ENCODE measurements around the gene SPEF1.
A peak's percentile ranks its signal among the peaks of the same experiment; 100 is the strongest.

The SPEF1 gene

DNA sequence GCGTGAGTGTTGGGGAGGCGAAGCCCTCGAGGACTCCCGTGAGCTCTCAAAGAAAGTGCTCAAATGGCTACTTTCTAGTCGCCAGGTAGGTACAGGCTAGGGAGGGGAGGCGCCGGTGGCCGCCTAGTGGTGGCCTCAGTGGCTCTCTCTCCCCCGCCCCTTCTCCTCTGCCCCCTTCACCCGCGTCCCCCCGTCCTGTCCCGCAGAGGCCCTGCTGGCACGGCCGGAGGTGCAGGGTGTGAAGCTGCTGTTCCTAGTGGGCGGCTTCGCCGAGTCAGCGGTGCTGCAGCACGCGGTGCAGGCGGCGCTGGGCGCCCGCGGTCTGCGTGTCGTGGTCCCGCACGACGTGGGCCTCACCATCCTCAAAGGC lies 30.0 kb downstream of the SPEF1 start:
- DNase-seq (ENCODE audit: low read depth in 1 of 2, low spot score in 1 of 2), result no peak

DNA sequence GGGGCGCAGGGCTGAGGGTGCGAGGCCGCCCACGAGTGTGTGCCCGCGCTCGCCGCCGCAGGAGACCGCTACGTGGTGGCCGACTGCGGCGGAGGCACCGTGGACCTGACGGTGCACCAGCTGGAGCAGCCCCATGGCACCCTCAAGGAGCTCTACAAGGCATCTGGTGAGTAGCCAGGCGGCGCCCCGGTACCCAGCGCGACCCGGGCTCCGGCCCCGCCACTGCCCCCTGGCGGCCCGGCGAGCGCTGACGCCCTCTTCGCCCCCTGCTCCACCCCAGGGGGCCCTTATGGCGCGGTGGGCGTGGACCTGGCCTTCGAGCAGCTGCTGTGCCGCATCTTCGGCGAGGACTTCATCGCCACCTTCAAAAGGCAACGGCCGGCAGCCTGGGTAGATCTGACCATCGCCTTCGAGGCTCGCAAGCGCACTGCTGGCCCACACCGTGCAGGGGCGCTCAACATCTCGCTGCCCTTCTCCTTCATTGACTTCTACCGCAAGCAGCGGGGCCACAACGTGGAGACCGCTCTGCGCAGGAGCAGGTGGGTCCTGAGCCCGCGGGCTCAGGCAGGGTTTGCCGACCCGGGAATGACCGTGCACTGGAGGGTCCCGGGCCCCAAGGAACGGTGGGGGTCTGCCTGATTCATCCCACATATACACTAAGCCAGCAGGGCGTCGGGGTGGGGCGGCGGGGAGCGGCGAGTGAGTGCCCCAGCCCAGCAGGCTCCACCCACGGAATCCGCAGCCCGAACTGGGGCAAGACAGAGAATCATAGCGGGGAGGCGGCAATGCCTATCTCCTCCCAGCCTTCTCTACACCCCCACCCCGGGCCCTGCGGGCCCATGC lies 31.3 kb downstream of the SPEF1 start:
- DNase-seq (ENCODE audit: low read depth in 1 of 2, low spot score in 1 of 2), result no peak

DNA sequence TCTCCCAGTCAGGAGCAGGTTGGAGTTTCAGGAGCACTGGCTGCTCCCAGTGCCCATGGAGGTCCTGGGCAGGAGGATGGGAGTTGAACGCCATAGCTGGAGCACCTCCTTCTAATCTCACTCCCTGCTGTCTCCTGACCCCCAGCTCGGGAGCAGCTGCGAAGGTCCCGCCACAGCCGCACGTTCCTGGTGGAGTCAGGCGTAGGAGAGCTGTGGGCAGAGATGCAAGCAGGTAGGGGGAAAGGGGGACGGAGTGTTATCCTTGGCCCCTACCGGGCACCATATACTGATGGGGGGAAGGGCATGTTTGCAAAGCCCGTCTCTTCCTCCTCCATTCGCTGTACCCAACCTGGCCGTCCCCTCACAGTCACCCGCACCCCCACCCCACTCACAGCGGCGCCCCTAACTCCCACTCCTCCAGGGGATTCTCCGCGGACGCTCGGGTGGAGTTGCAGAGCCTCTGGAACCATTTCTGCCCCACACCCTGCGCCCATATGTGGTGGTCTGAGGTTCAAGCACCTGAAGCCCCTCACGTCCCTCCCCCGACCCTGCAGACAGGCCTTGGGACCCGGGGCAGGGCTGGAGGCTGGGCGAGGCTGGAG lies 32.1 kb downstream of the SPEF1 start:
- DNase-seq (ENCODE audit: low read depth in 1 of 2, low spot score in 1 of 2), result no peak

DNA sequence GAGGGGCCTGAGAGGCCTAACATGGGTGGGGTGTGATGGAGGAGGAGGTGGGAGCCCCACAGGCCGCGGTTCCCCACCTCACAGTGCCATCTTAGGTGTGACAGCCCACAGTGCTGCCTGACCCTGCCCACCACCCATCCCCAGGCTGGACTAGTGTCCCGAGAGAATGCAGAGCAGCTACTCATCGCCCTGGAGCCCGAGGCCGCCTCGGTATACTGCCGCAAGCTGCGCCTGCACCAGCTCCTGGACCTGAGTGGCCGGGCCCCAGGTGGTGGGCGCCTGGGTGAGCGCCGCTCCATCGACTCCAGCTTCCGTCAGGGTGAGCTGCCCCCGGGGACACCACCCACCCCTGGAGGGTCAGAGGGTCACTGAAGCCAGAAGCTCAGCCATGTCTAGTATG lies 33.2 kb downstream of the SPEF1 start:
- no peak for DNase-seq (ENCODE audit: low read depth in 1 of 2, low spot score in 1 of 2)

DNA sequence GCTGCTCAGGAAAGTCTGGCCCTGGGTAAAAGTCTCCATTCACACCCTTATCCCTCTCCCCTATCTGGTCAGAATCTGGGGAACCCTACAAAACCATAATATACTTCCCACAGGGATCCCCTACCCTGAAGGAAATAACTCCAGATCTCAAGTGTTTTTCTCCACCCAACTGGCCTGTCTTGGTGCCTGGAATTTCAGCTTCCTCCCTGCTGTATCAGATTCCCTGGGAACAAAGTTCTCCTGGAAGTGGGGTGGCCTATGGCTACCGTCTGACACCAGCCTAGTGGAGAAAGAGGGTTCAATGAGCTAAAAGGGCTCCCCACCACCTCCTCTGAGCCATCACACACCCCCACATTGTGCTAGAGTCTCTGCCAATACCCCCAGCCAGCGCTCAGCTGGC lies 33.8 kb downstream of the SPEF1 start:
- no peak for DNase-seq (ENCODE audit: low read depth in 1 of 2, low spot score in 1 of 2)

DNA sequence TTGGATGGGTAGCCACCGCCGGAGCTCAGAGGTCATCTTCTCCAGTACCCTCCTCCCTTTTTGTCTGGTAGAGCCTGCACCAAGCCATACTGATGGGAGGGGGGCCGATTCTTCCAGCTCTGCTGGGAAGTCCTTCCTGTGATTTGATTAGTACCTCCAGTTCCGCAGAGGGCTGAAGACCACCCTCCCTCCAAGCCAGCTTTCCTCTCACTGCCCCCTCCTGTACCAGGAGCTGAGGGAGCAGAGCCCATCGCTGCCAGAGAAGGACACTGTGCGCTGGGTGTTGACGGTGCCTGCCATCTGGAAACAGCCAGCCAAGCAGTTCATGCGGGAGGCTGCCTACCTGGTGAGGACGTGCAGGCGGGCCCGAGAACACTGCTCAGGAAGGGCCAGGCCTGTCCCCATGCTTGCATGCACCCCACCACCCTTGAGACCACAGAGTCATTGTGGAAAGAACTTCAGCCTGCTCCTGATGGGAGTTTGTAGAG lies 35.5 kb downstream of the SPEF1 start:
- no peak for DNase-seq (ENCODE audit: low read depth in 1 of 2, low spot score in 1 of 2)

DNA sequence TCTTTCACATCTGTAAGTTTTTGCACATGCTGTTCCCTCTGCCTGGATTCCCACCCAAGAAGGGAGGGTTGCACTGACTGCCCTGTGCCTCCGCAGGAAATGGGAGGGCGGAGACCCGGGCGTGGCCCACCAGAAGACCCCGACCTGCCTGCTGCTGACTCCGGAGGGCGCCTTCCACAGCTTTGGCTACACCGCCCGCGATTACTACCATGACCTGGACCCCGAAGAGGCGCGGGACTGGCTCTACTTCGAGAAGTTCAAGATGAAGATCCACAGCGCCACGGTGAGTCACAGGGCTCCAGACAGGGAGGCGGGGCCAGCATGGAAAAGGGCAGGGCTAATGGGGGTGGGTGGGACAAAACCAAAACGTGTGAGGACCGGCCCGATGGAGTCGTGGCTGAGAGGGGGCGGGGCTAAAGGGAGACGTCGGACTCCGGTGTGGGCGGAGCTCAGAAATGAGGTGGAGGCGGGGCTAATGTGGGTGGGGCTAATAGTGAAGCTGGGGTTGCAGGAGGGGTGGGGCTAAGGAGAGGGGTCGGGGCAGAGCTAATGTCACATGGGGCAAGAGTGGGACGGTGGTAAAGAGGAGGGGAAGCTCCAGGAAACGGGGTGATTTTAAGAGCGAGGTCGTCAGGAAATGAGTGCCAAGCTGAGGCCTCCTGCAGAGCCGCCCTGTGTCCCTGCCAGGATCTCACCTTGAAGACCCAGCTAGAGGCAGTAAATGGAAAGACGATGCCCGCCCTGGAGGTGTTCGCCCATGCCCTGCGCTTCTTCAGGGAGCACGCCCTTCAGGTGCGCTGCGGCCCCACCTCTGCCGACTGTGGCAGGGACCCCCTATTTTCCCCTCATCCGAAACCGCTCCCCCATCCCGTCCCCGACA lies 36.2 kb downstream of the SPEF1 start:
- peak; percentile 43 to 67 for DNase-seq (ENCODE audit: low read depth in 1 of 2, low spot score in 1 of 2)

DNA sequence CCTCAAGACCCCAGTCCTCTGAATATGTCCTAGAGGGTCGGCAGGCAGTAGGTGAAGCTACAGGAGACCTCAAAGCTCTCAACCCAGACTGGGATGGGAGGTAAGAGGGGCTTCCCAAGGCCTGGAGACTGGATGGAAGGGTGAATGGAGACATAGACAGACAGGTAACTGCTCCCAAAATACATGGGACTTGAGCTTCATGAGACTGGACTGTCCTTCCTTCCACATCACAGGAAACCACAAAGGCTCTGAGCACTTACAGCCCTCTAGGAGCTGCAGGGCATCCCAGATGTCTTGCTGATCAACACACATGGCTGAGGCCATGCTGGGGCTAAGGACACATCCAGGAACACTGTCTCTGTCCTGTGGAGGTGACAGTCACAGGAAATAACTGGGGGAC lies 37.2 kb downstream of the SPEF1 start:
- DNase-seq (ENCODE audit: low read depth in 1 of 2, low spot score in 1 of 2), result no peak

DNA sequence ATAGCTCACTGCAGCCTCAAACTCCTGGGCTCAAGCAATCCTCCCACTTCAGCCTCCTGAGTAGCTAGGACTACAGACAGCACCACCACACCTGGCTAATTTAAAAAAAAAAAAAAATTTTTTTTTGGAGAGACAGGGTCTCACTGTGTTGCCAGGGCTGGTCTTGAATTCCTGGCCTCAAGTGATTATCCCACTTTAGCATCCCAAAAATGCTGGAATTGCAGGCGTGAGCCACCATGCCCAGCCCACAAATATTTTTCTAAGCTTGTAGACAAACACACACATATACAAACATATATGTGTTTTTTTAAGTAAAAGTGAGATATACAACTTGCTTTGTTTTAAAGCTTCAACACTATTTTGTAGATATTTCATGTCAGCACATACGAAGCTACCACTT lies 38.0 kb downstream of the SPEF1 start:
- no peak for DNase-seq (ENCODE audit: low read depth in 1 of 2, low spot score in 1 of 2)

DNA sequence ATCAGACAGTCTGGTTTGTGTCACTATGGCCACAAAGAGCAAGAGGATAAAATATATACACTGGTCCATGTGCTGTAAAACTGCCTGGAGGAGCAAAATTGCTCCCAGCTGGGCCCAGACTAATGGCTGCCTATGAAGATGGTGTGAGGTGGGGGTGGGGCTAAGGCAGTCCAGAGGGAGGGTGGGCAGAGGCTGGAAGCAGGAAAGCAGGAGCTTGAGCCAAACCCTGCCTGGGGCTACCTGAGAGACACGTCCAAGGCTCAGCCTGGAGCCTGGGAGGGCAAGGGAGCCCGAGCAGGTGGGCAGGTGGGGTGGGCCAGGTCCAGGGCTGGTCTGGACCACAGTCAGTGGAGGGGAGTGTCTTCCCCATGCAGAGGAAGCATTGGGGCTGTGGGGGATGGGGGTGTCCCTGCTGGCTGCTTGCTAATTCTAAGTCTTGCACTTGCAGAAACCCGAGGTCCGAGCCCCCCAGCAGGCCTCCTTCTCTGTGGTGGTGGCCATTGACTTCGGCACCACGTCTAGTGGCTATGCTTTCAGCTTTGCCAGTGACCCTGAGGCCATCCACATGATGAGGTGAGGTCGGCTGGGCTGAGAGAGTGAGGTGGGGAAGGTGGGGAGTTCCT lies 39.3 kb downstream of the SPEF1 start:
- DNase-seq (ENCODE audit: low read depth in 1 of 2, low spot score in 1 of 2), result no peak

DNA sequence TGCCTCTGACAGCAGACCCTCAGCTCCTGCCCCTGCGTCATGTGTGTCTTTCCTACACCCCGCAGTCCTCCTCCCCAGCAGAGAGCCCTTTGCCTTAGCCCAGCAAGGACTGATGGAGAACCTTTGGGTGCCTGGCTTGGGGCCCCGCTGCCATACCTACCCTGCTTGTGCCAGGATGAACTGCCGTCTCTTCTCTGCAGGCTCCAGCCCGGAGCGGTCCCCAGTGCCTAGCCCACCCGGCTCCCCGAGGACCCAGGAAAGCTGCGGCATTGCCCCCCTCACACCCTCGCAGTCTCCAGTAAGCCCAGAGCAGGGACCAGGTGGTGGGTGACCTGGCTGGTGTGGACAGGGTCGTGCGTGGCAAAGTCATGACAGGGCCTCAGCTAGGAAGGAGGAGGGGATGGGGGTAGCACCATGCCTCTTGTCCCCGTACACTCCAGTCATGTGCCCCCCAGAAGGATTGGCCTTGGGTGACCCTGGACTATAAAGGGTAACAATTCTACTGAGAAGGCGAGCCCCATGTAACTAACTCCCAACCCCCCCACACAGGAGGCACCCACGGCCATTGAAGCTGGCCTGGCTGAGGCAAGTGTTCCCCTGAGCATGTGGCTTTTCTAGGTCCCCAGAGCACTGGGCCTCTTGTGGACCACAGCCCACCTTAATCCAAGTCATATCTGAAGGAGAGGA lies 40.5 kb downstream of the SPEF1 start:
- no peak for DNase-seq (ENCODE audit: low read depth in 1 of 2, low spot score in 1 of 2)

DNA sequence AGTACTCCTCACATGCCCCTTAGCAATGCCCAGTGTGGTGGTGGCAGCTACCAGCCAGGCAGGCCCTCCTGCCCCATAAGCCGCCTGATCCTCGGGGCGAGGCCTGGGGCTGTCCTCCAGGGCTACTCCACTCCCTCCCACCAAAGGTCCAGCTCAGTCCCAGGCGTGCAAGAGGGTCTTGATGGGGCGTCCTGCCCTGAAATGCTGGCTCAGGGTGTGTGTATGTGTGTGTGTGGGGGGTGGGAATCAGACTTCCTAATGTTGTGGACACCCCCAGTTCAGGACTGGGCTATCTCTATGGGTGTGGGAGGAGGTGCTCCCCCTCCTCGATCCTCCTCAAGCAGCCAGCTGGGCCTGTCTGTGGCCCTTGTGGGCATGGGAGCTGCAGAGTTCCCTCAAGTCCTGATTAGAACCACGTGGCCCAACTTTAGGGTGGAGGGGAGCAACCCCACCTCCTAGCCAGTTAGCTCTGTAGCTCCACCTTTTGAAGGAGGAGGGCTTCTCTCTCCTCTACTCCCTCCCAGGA lies 41.3 kb downstream of the SPEF1 start:
- no peak for DNase-seq (ENCODE audit: low read depth in 1 of 2, low spot score in 1 of 2)

DNA sequence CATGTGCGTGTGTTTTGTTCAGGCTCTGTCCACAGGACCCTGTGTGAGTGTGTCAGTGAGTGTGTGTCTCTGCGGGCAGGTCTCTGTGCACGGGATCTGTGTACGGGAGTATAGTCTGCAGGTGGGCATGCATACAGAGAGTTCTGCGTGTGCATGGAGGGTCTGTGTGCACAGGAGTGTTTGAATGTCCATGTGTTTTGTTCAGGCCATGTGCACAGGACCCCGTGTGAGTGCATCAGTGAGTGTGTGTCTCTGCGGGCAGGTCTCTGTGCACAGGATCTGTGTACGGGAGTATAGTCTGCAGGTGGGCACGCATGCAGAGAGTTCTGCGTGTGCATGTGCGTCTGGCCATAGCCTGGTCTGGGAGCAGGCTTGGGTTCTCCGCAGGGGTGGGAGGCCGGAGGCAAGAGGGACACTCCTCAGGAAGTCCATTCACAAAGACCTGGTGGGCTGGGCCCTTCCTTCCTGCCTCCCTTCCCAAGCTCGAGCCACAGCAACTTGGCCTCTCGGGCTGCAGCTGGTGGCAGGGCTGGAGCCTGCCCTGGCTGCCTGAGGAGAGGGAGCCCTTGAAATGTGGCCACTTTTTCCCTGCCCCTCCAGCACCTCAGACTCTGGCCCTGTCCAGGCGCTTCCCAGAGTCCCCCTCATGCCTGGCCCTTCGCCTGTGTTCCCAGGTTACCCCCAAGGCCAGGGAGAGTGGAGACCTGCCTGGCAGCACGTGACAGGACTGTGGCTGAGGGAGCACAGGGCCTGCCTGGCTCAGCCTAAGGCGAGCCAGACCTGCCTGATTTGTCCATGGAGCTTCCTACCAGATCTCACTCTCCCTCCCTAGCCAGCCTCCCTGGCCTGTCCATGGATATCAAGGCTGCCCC lies 42.0 kb downstream of the SPEF1 start:
- DNase-seq (ENCODE audit: low read depth in 1 of 2, low spot score in 1 of 2), result no peak

DNA sequence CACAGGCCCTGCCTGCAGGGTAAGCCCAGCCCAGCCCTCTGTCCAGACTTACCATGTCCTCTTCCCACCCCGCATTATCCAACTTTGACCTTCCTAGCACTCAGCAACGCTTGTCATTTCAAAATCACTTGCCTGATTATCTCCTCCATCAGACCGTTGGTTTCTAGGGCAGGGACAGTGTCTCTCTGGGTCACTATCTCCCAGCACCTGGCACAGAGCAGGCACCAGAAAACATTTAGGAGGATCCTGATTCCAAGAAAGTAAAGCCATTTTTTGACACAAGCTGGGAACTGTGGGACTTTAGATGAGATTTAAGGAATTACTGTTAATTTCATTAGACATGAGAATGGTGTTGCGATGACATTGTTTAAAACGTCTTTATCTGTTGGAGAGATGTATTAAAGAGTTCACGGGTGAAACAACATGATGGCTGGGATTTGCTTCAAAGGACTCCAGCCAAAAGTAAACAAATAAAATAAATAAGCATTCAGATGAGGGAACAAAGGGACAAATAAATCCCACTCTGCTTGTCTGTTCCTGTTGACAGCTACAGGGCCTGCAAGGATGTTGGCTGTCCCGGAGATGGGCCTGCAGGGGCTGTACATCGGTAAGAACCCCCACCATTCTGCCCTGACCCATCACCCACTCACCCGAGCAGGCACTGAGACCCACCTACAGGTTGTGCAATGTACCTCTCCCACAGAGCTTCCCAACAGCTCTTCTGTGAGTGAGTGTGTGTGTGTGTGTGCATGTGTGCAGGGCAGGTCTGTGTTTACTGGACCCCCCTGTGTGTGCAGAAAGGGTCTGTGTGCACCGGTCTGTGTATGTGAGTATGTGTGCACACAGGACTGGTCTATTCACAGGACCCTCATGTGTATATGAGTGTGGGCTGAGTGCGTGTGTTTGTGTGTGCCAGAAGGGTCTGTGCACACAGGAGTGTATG lies 42.9 kb downstream of the SPEF1 start:
- DNase-seq (ENCODE audit: low read depth in 1 of 2, low spot score in 1 of 2), result no peak

DNA sequence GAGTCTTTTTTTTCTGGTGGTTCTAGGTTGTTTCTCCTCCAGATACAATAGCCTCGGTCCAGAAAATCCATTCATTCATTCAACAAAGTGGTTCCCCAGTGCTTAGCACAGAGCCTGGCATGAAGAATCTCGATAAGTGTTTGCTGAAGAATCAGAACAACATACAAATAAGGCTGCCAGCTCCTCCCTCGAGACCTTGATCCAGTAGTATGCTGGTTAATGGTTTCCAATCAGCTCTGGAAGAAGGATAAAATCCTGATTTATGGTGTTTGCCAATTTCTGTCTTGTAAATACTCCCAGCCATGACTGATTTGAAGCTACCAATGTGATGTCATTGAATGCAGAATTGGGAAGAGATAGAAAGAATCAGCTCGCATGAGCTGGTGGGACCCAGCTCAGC lies 45.5 kb downstream of the SPEF1 start:
- no peak for DNase-seq (ENCODE audit: low read depth in 1 of 2, low spot score in 1 of 2)

DNA sequence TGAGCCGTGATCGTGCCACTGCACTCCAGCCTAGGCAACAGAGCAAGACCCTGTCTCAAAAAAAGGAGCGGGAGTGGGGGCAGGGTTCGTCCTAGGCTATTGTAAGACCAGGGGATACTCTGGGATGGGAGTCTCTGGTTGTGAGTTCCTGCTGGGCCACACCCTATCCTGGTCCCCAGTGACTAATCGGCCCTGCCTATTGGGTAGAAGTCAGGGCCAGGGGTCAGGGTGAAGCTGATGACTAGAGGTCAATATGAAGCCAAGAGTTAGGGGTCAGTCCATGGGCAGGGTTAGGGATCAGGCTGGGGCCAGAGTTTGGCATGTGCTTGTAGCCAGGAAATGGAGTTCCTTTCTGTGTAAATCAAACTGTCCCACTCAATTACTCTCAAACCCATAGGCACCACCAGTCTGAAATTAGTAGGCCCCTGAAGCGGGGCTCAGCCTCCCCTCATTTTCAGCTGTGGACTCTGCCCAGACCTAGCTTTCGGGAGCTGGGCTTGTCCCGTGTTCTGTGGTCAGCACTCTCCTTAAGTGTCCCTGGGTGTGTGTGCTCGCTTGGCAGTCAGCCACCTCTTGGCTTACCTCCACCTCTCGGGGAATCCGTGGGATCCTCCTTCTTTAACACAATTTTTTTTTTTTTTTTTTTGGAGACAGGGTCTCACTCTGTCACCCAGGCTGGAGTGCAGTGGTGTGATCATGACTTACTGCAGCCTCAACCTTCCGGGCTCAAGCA lies 47.0 kb downstream of the SPEF1 start:
- DNase-seq (ENCODE audit: low read depth in 1 of 2, low spot score in 1 of 2), result no peak

DNA sequence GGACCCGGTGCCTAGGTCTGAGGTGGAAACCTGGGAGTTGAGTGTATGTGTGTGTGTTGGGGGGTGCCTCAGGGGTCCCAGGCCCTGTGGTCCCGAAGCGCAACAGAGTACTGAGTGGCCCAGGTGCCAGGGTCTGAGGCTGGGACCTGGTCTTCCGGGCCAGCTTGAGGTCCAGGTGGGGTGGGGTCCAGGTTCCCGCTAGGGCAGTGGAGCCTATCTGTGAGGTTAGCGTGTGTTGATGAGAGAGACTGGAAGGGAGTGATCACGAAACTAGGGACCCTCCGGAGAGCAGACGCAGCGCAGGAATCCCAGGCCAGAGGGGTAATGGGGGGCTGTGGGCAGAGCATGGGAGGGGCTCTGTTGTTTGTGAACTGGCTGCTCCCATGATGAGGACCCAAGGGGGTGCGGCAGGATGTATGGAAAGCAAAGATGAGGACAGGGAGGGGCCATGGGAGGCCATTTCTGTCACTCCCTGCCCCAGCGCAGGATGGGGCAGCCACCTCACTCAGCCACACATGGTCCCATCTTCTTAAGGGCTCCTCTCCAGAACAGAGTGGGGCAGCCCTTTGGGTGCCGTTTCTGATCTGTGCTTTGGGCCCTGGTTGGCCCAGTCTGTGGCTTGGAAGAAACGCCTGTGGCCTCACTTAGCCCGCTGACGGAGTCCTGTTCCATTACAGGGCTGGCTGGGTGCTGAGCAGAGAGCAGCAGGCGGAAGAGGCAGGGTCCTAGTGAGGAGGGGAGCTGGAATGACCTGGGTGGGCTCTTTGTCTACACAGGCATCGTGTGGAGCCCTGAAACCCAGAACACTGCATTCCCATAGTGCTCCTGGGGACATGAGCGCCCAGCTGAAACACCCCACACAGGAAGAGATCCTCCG lies 47.9 kb downstream of the SPEF1 start:
- DNase-seq (ENCODE audit: low read depth in 1 of 2, low spot score in 1 of 2), result no peak

Data from activated CD4-positive, alpha-beta T cell treated with anti-CD3 and anti-CD28 coated beads, Interleukin-2, amount 50 U/mL, for 24 hours (primary cell).